D721Med (cell line): Measurements from ENCODE around the gene SPRR2E.
"Not testable (repeated sequence)": the region's sequence is repeated elsewhere in the genome, so short reads cannot be mapped to it uniquely, and the experiment has no call there.

ENCODE experiments used
- DNase-seq: peaks from one replicate; pipeline ENCODE4 v3.0.0; 2011; ENCODE audit warnings: low spot score; ENCODE audit not compliant: insufficient read length
- FAIRE-seq: peaks from 2 replicates; lab custom pipeline; 2011; peaks lifted over from hg19 to GRCh38; lab: Jason Lieb, UNC
- CTCF ChIP-seq: IDR thresholded peaks from 2 replicates; pipeline ENCODE4 v1.5.1; 2012; ENCODE audit warnings: mild to moderate bottlenecking, control low read depth; ENCODE audit not compliant: insufficient read depth; ENCODE audit errors: missing control alignments

The SPRR2E gene

GRCh38 chr1:153058826-153059784 lies 35.2 kb downstream of the SPRR2E start:
- DNase-seq (no peak), FAIRE-seq (no peak)
- no peak for TF ChIP-seq CTCF

GRCh38 chr1:153058154-153058553 lies 36.2 kb downstream of the SPRR2E start:
- no peak for TF ChIP-seq CTCF
- DNase-seq (no peak), FAIRE-seq (no peak)

- FAIRE-seq, result no peak
- DNase-seq, result no peak
- no peak for TF ChIP-seq CTCF
Measured at GRCh38 chr1:153057375-153057774, 37.0 kb downstream of the SPRR2E start, which contains the start of gene SPRR2A. Gene SPRR2A, minus strand, starts transcription at chr1:153057512. Its CDS starts 777 bp downstream, at chr1:153056735.

GRCh38 chr1:153056111-153056510 lies 38.2 kb downstream of the SPRR2E start:
- DNase-seq, FAIRE-seq: not testable (repeated sequence)

- DNase-seq, result no peak
- FAIRE-seq, result no peak
- no peak for TF ChIP-seq CTCF
Measured at GRCh38 chr1:153049211-153049610, 45.1 kb downstream of the SPRR2E start.
